GM12892 (cell line): Measurements from ENCODE around the gene ALG5.

ENCODE experiments used
- DNase-seq: peaks from one replicate; pipeline ENCODE4 v3.0.0; 2011; ENCODE audit not compliant: insufficient read length
- FAIRE-seq: peaks from 2 replicates; lab custom pipeline; 2011; peaks lifted over from hg19 to GRCh38; lab: Jason Lieb, UNC
- POLR2A ChIP-seq: IDR thresholded peaks from 2 replicates; pipeline ENCODE4 v1.6.1; 2011; ENCODE audit warnings: low read depth, low read length, control low read depth
- POLR2AphosphoS5 ChIP-seq: IDR thresholded peaks from 2 replicates; pipeline ENCODE4 v1.6.1; 2011; ENCODE audit warnings: low read depth, low read length, control low read depth
- TAF1 ChIP-seq: IDR thresholded peaks from 2 replicates; pipeline ENCODE4 v1.6.1; 2011; ENCODE audit warnings: low read depth, mild to moderate bottlenecking, control low read depth, low read length, borderline replicate concordance

ALG5 gene

GRCh38 chr13:36912973-36913372, 86.2 kb downstream of the ALG5 start:
- no peak for DNase-seq
- no peak for TF ChIP-seq POLR2A
- no peak for TF ChIP-seq TAF1
- no peak for TF ChIP-seq POLR2AphosphoS5
- FAIRE-seq = no peak

GRCh38 chr13:36912369-36912768, 86.8 kb downstream of the ALG5 start:
- DNase-seq = no peak
- TF ChIP-seq POLR2A (no peak), POLR2AphosphoS5 (no peak), TAF1 (no peak)
- no peak for FAIRE-seq

- DNase-seq (no peak), FAIRE-seq (no peak)
- TF ChIP-seq POLR2A = no peak
- no peak for TF ChIP-seq POLR2AphosphoS5
- no peak for TF ChIP-seq TAF1
Observed at GRCh38 chr13:36910545-36910944, 88.6 kb downstream of the ALG5 start.

- DNase-seq (no peak), FAIRE-seq (no peak)
- no peak for TF ChIP-seq POLR2AphosphoS5
- TF ChIP-seq TAF1 = no peak
- TF ChIP-seq POLR2A = no peak
Observed at GRCh38 chr13:36907821-36908220, 91.3 kb downstream of the ALG5 start.

- FAIRE-seq (no peak), DNase-seq (no peak)
- TF ChIP-seq POLR2AphosphoS5 = no peak
- no peak for TF ChIP-seq POLR2A
- no peak for TF ChIP-seq TAF1
Observed at GRCh38 chr13:36907266-36907665, 91.9 kb downstream of the ALG5 start.

GRCh38 chr13:36905944-36906343, 93.2 kb downstream of the ALG5 start:
- TF ChIP-seq TAF1 = no peak
- DNase-seq (no peak), FAIRE-seq (no peak)

- TF ChIP-seq POLR2AphosphoS5 (no peak), TAF1 (no peak), POLR2A (no peak)
- FAIRE-seq = no peak
- DNase-seq = no peak
Observed at GRCh38 chr13:36903925-36904595, 95.1 kb downstream of the ALG5 start.
